NT2/D1 (cell line): Measurements from ENCODE around the gene SLC1A7.

Experiments
- YY1 ChIP-seq: IDR thresholded peaks from 2 replicates; pipeline ENCODE4 v1.6.1; 2011; ENCODE audit not compliant: insufficient read length, insufficient read depth
- ZNF274 ChIP-seq: IDR thresholded peaks from 2 replicates; pipeline ENCODE4 v1.6.1; 2011; ENCODE audit warnings: mild to moderate bottlenecking, low read depth, low read length

DNA sequence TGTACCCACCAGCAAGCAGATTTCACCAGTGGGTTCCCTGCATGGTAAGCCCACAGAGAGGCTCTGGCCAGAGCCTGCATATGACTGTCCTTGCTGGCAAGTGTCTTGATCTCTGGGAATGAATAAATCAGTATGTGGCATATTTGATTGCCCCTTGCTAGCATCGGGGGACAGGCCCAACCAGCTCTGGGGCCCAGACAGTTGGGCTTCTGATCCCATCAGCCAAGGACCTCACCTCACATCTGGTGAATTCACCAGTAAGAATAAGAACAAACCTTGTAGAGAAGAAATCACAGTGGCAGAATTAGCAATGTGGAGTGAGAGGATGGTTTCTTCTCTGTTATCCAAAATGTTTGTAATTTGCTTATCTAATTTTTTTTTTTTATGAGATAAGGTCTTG lies 15.9 kb downstream of the SLC1A7 start:
- no peak for TF ChIP-seq YY1
- TF ChIP-seq ZNF274, result no peak
